GM13976 (cell line): ENCODE measurements around the gene IL32.
"Not testable (repeated sequence)": the region's sequence is repeated elsewhere in the genome, so short reads cannot be mapped to it uniquely, and the experiment has no call there.

Experiments
- DNase-seq: peaks from one replicate; pipeline ENCODE4 v3.0.0; 2012; ENCODE audit warnings: low spot score
- CTCF ChIP-seq: IDR thresholded peaks from 2 replicates; pipeline ENCODE4 v1.5.1; 2012; ENCODE audit warnings: borderline replicate concordance, mild to moderate bottlenecking; ENCODE audit not compliant: insufficient read depth; ENCODE audit errors: extremely low read depth, missing control alignments, control extremely low read depth
- in situ Hi-C: fragments of 300-500 bp; cut with MboI; formaldehyde crosslinking; loops from one replicate; pipeline ENCODE4 v1.12.0; 2022; ENCODE audit warnings: low sequenced_read_pairs, mixed read lengths, inconsistent platforms; ENCODE audit not compliant: unreplicated experiment

The IL32 gene

GRCh38 chr16:3068487-3068886, 3.0 kb downstream of the IL32 start:
- in situ Hi-C loops, result loop anchor here (10.0 kb wide), 1 partner anchor 56 kb away; no protein-coding TSS in a partner anchor
- TF ChIP-seq CTCF, result no peak
- DNase-seq, result no peak

GRCh38 chr16:3069146-3069545, 3.7 kb downstream of the IL32 start:
- not testable (repeated sequence) for DNase-seq
- in situ Hi-C loops, result loop anchor here (10.0 kb wide), 1 partner anchor 56 kb away; no protein-coding TSS in a partner anchor

GRCh38 chr16:3070608-3071111, 5.2 kb downstream of the IL32 start:
- TF ChIP-seq CTCF, result no peak
- in situ Hi-C loops, result no loop called here
- no peak for DNase-seq

- DNase-seq, result no peak
- TF ChIP-seq CTCF, result no peak
- in situ Hi-C loops, result no loop called here
Measured at GRCh38 chr16:3071655-3072054, 6.2 kb downstream of the IL32 start.

GRCh38 chr16:3072148-3072547, 6.7 kb downstream of the IL32 start:
- not testable (repeated sequence) for DNase-seq

GRCh38 chr16:3072576-3073263, 7.3 kb downstream of the IL32 start:
- in situ Hi-C loops, DNase-seq: not testable (repeated sequence)

More at GRCh38 chr16:3072148-3072547, 6.7 kb downstream of the IL32 start:
- in situ Hi-C loops, result not testable (repeated sequence)

GRCh38 chr16:3073448-3073847, 8.0 kb downstream of the IL32 start:
- no peak for TF ChIP-seq CTCF
- no peak for DNase-seq
- in situ Hi-C loops, result no loop called here

- TF ChIP-seq CTCF, result no peak
- DNase-seq, result peak; percentile 80
- in situ Hi-C loops, result no loop called here
Measured at GRCh38 chr16:3074860-3075522, 9.6 kb downstream of the IL32 start.
